K562 (cell line): Measurements from ENCODE around the gene KHDC1L. TPM values are rescaled to one million over a fixed set of nuclear protein-coding genes. Genes with fewer than 3 reads are reported as not detected.

Source experiments
- ATAC-seq: fragments of 200-7000 bp; cut with Tn5 transposase; 3 replicates; pipeline ENCODE4 v1.9.1; 2020; ENCODE audit warnings: moderate library complexity
- BruUV-seq: library from RNA; stranded (reverse); fragments of 400-500 nt; replicated peaks from 2 replicates; lab custom pipeline; 2021; lab: Mats Ljungman, UMichigan
- CTCF ChIA-PET: fragments of 300-600 bp; formaldehyde crosslinking; extraction: SDS; loops from one replicate; lab custom pipeline; 2021; ENCODE audit warnings: low intra/inter-chr PET ratio; lab: Yijun Ruan, JAX
- POLR2A ChIA-PET: fragments of 300-600, 350-650 bp; sonication (Branson Sonifier 250); formaldehyde crosslinking; extraction: SDS; loops from one replicate; lab custom pipeline; 2021; ENCODE audit warnings: antibody characterized with exemption, inconsistent platforms; lab: Yijun Ruan, JAX
- DNase-seq, 4 experiments: peaks; one replicate each; pipeline versions ENCODE4 v3.0.0 to v3.0.0-alpha.2; 2011 to 2018; ENCODE audit warnings: low spot score in 3 of 4, mixed read lengths in 3 of 4; ENCODE audit errors: extremely low read depth in 1 of 4
- FAIRE-seq: peaks from 2 replicates; lab custom pipeline; 2011; peaks lifted over from hg19 to GRCh38; lab: Jason Lieb, UNC
- H2AFZ ChIP-seq: 2 replicates; pipeline ENCODE4 v1.6.0; 2011; ENCODE audit warnings: low read depth, low read length, control low read depth, inconsistent platforms
- H3K27ac ChIP-seq: fragments of 200-600 bp; 3 replicates; pipeline ENCODE4 v1.8.0; 2011; ENCODE audit warnings: low read depth, mild to moderate bottlenecking, control low read depth, inconsistent platforms, low read length, moderate library complexity, mixed read lengths; ENCODE audit errors: extremely low read depth
- H3K27me3 ChIP-seq, 2 experiments: fragments of 300-600 bp in 1 of 2; 2 replicates in 1 of 2; 3 replicates in 1 of 2; pipeline versions ENCODE4 v1.6.0 to v1.8.0; 2011; ENCODE audit warnings: inconsistent platforms in 2 of 2, low read length in 2 of 2, mild to moderate bottlenecking in 1 of 2, mixed read lengths in 1 of 2, moderate library complexity in 1 of 2; ENCODE audit not compliant: control insufficient read depth in 2 of 2, insufficient read depth in 2 of 2
- H3K36me3 ChIP-seq: fragments of 300-600 bp; 3 replicates; pipeline ENCODE4 v1.8.0; 2011; ENCODE audit warnings: mild to moderate bottlenecking, low read length, inconsistent platforms; ENCODE audit not compliant: control insufficient read depth, insufficient read depth
- H3K4me1 ChIP-seq, 2 experiments: fragments of 200-600 bp in 1 of 2; replicated peaks in 1 of 2; 2 replicates in 1 of 2; 3 replicates in 1 of 2; pipeline versions ENCODE4 v1.5.1 to v1.8.0; 2011; ENCODE audit warnings: inconsistent platforms in 2 of 2, low read length in 2 of 2, mild to moderate bottlenecking in 1 of 2, mixed read lengths in 1 of 2, moderate library complexity in 1 of 2; ENCODE audit not compliant: control insufficient read depth in 2 of 2, insufficient read depth in 2 of 2
- H3K4me2 ChIP-seq: 2 replicates; pipeline ENCODE4 v1.6.1; 2011; ENCODE audit warnings: low read length, control low read depth, inconsistent platforms, mixed read lengths; ENCODE audit not compliant: insufficient read depth
- H3K4me3 ChIP-seq: fragments of 200-600 bp; sonication (generic), shearing (Covaris generic); 2 replicates; pipeline ENCODE4 v1.5.1; 2016; ENCODE audit warnings: control low read depth, inconsistent platforms
- H3K79me2 ChIP-seq: fragments of 200-600 bp; 3 replicates; pipeline ENCODE4 v1.8.0; 2011; ENCODE audit warnings: low read length, inconsistent platforms; ENCODE audit not compliant: control insufficient read depth, insufficient read depth
- H3K9ac ChIP-seq, 2 experiments: 2 replicates each; pipeline versions ENCODE4 v1.6.0 to v1.6.1; 2011; ENCODE audit warnings: low read depth in 2 of 2, low read length in 2 of 2, control low read depth in 1 of 2, inconsistent platforms in 1 of 2, mild to moderate bottlenecking in 1 of 2, mixed read lengths in 1 of 2; ENCODE audit not compliant: insufficient read depth in 1 of 2
- H3K9me1 ChIP-seq: one replicate; pipeline ENCODE4 v1.6.0; 2011; ENCODE audit warnings: inconsistent platforms, mild to moderate bottlenecking, low read length, moderate library complexity; ENCODE audit not compliant: control insufficient read depth, insufficient read depth
- H3K9me3 ChIP-seq: replicated peaks from 2 replicates; pipeline ENCODE4 v1.5.1; 2011; ENCODE audit warnings: low read depth, low read length, inconsistent platforms; ENCODE audit not compliant: control insufficient read depth, insufficient read depth
- H4K20me1 ChIP-seq: replicated peaks from 2 replicates; pipeline ENCODE4 v1.6.1; 2011; ENCODE audit warnings: low read length, inconsistent platforms, mixed read lengths; ENCODE audit not compliant: control insufficient read depth, insufficient read depth
- HMG20B ChIP-seq: fragments of 250-450 bp; sonication (Bioruptor Pico); IDR thresholded peaks from 2 replicates; pipeline ENCODE4 v1.5.0; 2021; ENCODE audit warnings: mild to moderate bottlenecking
- JUNB ChIP-seq: fragments of 450-650 bp; formaldehyde crosslinking; conservative IDR thresholded peaks from 2 replicates; pipeline ENCODE4 v1.4.0; 2020; ENCODE audit warnings: mild to moderate bottlenecking
- KLF10 ChIP-seq: fragments of 250-450 bp; sonication (Bioruptor Pico); IDR thresholded peaks from 2 replicates; pipeline ENCODE4 v1.6.1; 2021; ENCODE audit warnings: matching md5 sums
- POLR2G ChIP-seq: fragments of 200-400 bp; formaldehyde crosslinking; IDR thresholded peaks from 2 replicates; pipeline ENCODE4 v1.6.1; 2017; ENCODE audit warnings: low read depth, mild to moderate bottlenecking, antibody characterized with exemption, low read length, moderate library complexity
- STAG1 ChIP-seq: sonication (generic); formaldehyde crosslinking; IDR thresholded peaks from 2 replicates; pipeline ENCODE4 v1.5.0; 2020; ENCODE audit warnings: missing genetic modification reagents, borderline replicate concordance
- TAF1 ChIP-seq: IDR thresholded peaks from 2 replicates; pipeline ENCODE4 v1.6.1; 2011; ENCODE audit warnings: mild to moderate bottlenecking, low read length, moderate library complexity; ENCODE audit not compliant: insufficient read depth, control insufficient read depth, severe bottlenecking; ENCODE audit errors: extremely low read depth
- YBX1 ChIP-seq: fragments of 450-650 bp; IDR thresholded peaks from 2 replicates; pipeline ENCODE4 v1.7.1; 2016; ENCODE audit warnings: mild to moderate bottlenecking
- ZNF184 ChIP-seq: sonication (generic); formaldehyde crosslinking; IDR thresholded peaks from 2 replicates; pipeline ENCODE4 v1.5.0; 2020; ENCODE audit warnings: missing genetic modification reagents
- ZNF224 ChIP-seq: sonication (generic); formaldehyde crosslinking; IDR thresholded peaks from 2 replicates; pipeline ENCODE4 v1.8.0; 2022; ENCODE audit warnings: mild to moderate bottlenecking, missing genetic modification reagents
- ZNF75A ChIP-seq: fragments of 450-650 bp; formaldehyde crosslinking; IDR thresholded peaks from 2 replicates; pipeline ENCODE4 v1.4.0; 2020; ENCODE audit warnings: mild to moderate bottlenecking
- WGBS: fragments of 100-300 bp; shearing (Covaris generic); methylation state at CpG from one replicate; pipeline ENCODE4 v1.1.6; 2016; ENCODE audit warnings: low coverage, mixed read lengths; ENCODE audit not compliant: insufficient coverage; ENCODE audit errors: missing lambda C conversion rate; 5-methylcytosine and 5-hydroxymethylcytosine counted together
- in situ Hi-C: fragments of 300-500 bp; cut with MboI; formaldehyde crosslinking; loops from 4 replicates; pipeline ENCODE4 v1.15.0; 2018; ENCODE audit warnings: inconsistent platforms, mixed read lengths
- intact Hi-C: fragments of 100-400 bp; cut with micrococcal nuclease; formaldehyde crosslinking; loops from 2 replicates; pipeline ENCODE4 v1.14.2; 2022
- polyA plus RNA-seq, 8 experiments: library from polyadenylated mRNA; depleted of rRNA in 4 of 8; stranded (reverse) in 5 of 8; unstranded in 3 of 8; fragments of >200 nt; fragmentation: Nextera tagmentation in 2 of 8; fragmentation: Illumina TruSeq in 1 of 8; extraction: Ambion mirVana in 2 of 8; extraction: Trizol in 1 of 8; gene quantifications; 2 replicates each; pipeline versions ENCODE4 v1.2.1 to v1.2.3, GENCODE V29; 2011 to 2014; ENCODE audit warnings: inconsistent platforms in 1 of 8, missing spikeins in 1 of 8
- total RNA-seq, 7 experiments: library from RNA; depleted of rRNA in 6 of 7; stranded (reverse); fragments of >200 nt in 6 of 7; fragmentation: Illumina TruSeq in 2 of 7; extraction: Trizol in 2 of 7; gene quantifications; 2 replicates each; pipeline versions ENCODE4 v1.2.1 to v1.2.3, GENCODE V29; 2011 to 2021; ENCODE audit warnings: low replicate concordance in 1 of 7
- TF ChIP-seq, protein P1 (sequence below): sonication (generic); formaldehyde crosslinking; IDR thresholded peaks from 2 replicates; pipeline ENCODE4 v1.8.0; 2023; ENCODE audit warnings: mild to moderate bottlenecking, missing genetic modification reagents
- TF ChIP-seq, protein P2 (sequence below): fragments of 250-450 bp; sonication (Bioruptor Pico); IDR thresholded peaks from 2 replicates; pipeline ENCODE4 v1.4.0; 2020
- TF ChIP-seq, protein P3 (sequence below): fragments of 250-450 bp; sonication (Bioruptor Pico); IDR thresholded peaks from 2 replicates; pipeline ENCODE4 v1.8.0; 2022; ENCODE audit warnings: moderate library complexity, mild to moderate bottlenecking, inconsistent platforms
- TF ChIP-seq, protein P4 (sequence below): sonication (generic); formaldehyde crosslinking; IDR thresholded peaks from 2 replicates; pipeline ENCODE4 v1.5.0; 2020; ENCODE audit warnings: missing genetic modification reagents

The KHDC1L gene
- total and polyA plus RNA-seq, 9 of the 15 experiments (the other 6 are each of a cell fraction or from before 2014, with no cell fraction given), result 0.33 to 1.9 (median 0.54) TPM

DNA sequence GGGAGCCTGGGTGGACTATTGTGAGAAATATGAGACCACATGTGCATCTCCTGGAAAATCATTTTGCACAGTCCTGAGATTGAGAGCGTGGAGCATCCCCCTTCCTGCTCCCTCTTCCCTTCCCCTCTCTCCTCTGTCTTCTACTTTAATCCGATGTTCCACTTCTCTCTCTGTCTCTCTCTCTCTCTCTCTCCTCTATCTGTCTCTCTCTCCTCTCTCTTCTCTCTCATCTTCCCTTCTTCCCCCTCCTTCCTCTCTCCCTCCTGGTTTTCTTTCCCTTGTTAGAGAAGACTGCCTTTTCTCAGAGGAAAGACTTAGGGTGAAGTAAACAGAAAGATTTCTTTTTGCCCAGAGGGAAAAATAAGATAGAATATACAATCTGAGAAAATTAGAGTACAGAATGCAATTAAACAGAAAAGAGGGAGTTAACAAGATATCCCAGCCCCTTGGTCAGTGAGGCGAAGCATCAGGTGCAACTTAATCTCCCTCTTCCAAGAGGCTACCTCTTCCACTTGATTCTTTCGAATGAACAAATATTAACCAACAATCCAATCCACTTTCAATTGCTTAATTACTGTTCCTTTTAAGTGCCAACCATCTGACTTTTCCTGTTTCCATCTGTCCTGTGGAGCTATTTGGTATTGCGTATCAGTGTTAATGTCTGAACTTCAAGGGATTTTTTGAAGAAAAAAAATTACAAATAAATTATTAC lies 23.1 kb upstream of the KHDC1L start (continued):
- TF ChIP-seq, protein P1, sequence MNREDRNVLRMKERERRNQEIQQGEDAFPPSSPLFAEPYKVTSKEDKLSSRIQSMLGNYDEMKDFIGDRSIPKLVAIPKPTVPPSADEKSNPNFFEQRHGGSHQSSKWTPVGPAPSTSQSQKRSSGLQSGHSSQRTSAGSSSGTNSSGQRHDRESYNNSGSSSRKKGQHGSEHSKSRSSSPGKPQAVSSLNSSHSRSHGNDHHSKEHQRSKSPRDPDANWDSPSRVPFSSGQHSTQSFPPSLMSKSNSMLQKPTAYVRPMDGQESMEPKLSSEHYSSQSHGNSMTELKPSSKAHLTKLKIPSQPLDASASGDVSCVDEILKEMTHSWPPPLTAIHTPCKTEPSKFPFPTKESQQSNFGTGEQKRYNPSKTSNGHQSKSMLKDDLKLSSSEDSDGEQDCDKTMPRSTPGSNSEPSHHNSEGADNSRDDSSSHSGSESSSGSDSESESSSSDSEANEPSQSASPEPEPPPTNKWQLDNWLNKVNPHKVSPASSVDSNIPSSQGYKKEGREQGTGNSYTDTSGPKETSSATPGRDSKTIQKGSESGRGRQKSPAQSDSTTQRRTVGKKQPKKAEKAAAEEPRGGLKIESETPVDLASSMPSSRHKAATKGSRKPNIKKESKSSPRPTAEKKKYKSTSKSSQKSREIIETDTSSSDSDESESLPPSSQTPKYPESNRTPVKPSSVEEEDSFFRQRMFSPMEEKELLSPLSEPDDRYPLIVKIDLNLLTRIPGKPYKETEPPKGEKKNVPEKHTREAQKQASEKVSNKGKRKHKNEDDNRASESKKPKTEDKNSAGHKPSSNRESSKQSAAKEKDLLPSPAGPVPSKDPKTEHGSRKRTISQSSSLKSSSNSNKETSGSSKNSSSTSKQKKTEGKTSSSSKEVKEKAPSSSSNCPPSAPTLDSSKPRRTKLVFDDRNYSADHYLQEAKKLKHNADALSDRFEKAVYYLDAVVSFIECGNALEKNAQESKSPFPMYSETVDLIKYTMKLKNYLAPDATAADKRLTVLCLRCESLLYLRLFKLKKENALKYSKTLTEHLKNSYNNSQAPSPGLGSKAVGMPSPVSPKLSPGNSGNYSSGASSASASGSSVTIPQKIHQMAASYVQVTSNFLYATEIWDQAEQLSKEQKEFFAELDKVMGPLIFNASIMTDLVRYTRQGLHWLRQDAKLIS, result no peak
- TF ChIP-seq JUNB (CRISPR knock-in tag) (no peak), ZNF224 (no peak), ZNF75A (CRISPR knock-in tag) (no peak)
- TF ChIP-seq, all 486 proteins: peak for 0

DNA sequence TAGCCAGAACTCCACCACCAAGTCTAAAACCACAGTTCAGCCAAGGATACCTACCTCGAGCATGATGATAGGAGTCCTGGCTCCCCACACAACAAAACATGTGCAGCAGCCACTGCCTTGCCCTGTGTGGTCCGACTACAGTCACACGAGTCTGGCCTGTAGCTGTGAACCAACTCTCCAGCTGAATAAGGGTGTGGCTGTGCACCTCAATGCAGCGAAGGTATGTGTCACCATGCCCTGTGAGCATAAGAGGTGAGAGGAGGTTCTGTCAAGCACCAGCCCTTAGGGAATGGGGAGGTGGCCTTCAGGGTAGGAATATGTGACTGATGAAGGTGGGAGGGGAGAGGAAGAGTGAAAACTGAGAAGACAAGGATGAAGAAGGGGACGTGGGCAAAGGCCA lies 16.7 kb upstream of the KHDC1L start:
- Histone ChIP-seq H3K27ac (no peak overlapping the region), H3K79me2 (no peaks in the 10 kb centered on the region), H2AFZ (no peak overlapping the region), H3K27me3 (peaks cover 18 to 19% of the 10 kb centered on the region in 2 experiments; a peak in 4 of 5 replicates), H3K4me2 (no peak overlapping the region), H3K9ac (no peak overlapping the region), H3K9me3 (no peaks in the 10 kb centered on the region), H3K4me3 (no peak overlapping the region), H3K36me3 (no peaks in the 10 kb centered on the region), H4K20me1 (no peaks in the 10 kb centered on the region), H3K9me1 (no peaks in the 10 kb centered on the region), H3K4me1 (no peaks in the 10 kb centered on the region)
- POLR2A ChIA-PET, result no interaction called here
- BruUV-seq, result no TSS peak
- FAIRE-seq (no peak), DNase-seq (no peak), ATAC-seq (no peak; the same call in 2 of the 3 replicates)
- 0% methylated on average over 5 of the region's 5 CpGs for WGBS
- in situ Hi-C loops (no loop called here), intact Hi-C loops (no loop called here)
- CTCF ChIA-PET, result no interaction called here
- TF ChIP-seq POLR2G (no peak), ZNF184 (CRISPR knock-in tag) (no peak), HMG20B (no peak), KLF10 (CRISPR knock-in tag) (no peak), STAG1 (CRISPR knock-in tag) (no peak), TAF1 (no peak), YBX1 (no peak)
- TF ChIP-seq, protein P2, sequence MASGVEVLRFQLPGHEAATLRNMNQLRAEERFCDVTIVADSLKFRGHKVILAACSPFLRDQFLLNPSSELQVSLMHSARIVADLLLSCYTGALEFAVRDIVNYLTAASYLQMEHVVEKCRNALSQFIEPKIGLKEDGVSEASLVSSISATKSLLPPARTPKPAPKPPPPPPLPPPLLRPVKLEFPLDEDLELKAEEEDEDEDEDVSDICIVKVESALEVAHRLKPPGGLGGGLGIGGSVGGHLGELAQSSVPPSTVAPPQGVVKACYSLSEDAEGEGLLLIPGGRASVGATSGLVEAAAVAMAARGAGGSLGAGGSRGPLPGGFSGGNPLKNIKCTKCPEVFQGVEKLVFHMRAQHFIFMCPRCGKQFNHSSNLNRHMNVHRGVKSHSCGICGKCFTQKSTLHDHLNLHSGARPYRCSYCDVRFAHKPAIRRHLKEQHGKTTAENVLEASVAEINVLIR (CRISPR knock-in tag), result no peak
- TF ChIP-seq, protein P3, sequence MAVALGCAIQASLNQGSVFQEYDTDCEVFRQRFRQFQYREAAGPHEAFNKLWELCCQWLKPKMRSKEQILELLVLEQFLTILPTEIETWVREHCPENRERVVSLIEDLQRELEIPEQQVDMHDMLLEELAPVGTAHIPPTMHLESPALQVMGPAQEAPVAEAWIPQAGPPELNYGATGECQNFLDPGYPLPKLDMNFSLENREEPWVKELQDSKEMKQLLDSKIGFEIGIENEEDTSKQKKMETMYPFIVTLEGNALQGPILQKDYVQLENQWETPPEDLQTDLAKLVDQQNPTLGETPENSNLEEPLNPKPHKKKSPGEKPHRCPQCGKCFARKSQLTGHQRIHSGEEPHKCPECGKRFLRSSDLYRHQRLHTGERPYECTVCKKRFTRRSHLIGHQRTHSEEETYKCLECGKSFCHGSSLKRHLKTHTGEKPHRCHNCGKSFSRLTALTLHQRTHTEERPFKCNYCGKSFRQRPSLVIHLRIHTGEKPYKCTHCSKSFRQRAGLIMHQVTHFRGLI (CRISPR knock-in tag), result no peak
- TF ChIP-seq, protein P4, sequence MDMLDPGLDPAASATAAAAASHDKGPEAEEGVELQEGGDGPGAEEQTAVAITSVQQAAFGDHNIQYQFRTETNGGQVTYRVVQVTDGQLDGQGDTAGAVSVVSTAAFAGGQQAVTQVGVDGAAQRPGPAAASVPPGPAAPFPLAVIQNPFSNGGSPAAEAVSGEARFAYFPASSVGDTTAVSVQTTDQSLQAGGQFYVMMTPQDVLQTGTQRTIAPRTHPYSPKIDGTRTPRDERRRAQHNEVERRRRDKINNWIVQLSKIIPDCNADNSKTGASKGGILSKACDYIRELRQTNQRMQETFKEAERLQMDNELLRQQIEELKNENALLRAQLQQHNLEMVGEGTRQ (CRISPR knock-in tag), result no peak
